Omental fat pad (tissue), 4 donors: Measurements from ENCODE around the gene SMARCD1. TPM values are rescaled to one million over a fixed set of nuclear protein-coding genes. Genes with fewer than 3 reads are reported as not detected.

Experiments
- ATAC-seq: fragments of 150-250 bp; one replicate; pipeline ENCODE4 v1.9.1; 2016; ENCODE audit warnings: mild to moderate bottlenecking, moderate library complexity; ENCODE audit not compliant: low FRiP score
- DNase-seq: peaks from one replicate; pipeline ENCODE4 v3.0.0-alpha.2; 2019; ENCODE audit warnings: low spot score
- CTCF ChIP-seq, 3 donors: fragments of 450-650 bp; IDR thresholded peaks; one replicate each; pipeline ENCODE4 v1.5.1; 2016 to 2017; ENCODE audit warnings: antibody characterized with exemption in 3 of 3, mild to moderate bottlenecking in 3 of 3, moderate library complexity in 2 of 3
- total RNA-seq, 4 donors: library from RNA; depleted of rRNA; stranded (reverse); fragments of >200 nt; gene quantifications; one replicate each; pipeline ENCODE4 v1.1.0, GENCODE V29; 2016

The SMARCD1 gene
- total RNA-seq, 4 donors from 2014 or later, result 47.7 to 80.8 (median 57.3) TPM

DNA sequence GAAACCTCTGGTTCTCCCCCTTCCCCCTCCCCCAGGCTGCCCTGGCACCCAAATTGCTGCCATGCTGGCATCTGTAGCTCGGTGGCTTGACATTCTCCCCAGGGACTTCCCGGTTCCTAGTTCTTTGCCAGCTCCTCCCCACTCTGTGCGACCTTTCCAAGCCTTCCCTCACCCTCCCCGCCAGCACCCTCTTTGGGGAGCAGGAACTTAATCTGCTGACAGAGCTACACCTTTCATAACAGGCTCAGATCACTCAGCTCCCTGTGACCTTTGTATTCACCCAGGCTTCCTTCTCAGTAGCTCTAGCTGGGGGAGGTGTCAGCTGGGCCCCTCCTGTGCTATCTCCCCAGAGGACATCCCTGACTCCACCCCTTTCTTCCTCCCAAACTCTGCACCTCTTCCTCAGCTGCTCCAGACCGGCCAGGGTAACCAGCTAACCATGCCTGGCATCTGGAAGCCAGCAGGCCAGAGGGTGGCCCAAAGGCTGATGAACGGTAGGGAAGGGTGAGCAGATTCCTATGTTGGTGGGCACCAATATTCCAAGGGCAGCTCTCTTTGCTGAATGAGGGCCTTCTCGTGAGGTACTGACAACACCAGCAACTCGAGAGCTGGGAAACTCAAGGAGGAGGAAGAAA, 25.1 kb downstream of the SMARCD1 start:
- TF ChIP-seq CTCF (IDR thresholded peaks at IDR 0.05), result no peak
- DNase-seq (no peak), ATAC-seq (no peak)

- no peak for ATAC-seq
- no peak for TF ChIP-seq CTCF (IDR thresholded peaks at IDR 0.05)
- no peak for DNase-seq
Observed at GRCh38 chr12:50110762-50111351, 25.7 kb downstream of the SMARCD1 start.

GRCh38 chr12:50111395-50111692, 26.2 kb downstream of the SMARCD1 start:
- no peak for ATAC-seq
- no peak for DNase-seq
- no peak for TF ChIP-seq CTCF (IDR thresholded peaks at IDR 0.05)

DNA sequence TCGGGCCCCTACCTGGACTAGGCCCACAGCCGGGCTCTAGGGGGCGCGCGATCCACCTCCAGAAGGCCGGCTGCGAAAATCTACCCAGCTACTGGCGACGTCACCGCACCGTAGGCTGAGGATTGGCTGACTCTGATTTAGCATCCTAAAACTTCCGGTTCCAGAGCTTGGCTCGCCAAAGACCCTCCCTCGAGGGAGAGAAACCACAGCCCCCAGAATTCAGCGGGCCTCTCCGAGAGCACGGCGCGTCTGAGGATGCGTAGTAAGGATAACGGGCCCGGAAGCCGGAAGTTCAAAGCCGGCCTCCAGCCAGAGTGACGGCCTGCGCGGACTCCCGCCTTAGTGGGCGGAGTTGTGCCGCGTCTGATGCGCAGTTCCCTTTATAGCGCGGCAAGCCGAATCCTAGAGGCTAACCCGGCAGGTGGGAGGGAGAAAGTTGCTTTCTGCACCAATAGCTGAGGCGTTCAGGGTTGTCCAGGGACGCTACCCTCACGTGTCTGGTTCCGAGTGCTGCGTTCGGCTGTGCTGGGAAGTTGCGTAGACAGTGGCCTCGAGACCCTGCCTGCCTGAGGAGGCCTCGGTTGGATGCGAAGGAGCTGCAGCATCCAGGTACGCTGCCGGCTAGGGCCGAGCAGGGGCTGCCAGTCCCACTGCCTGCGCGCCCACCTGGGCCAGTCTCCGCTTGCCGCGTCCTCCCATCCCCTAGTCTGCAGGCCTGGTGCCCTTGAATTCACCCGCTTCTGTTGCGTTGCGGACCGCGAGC, 26.7 kb downstream of the SMARCD1 start, which contains the start of gene COX14:
Gene COX14 (plus strand): TSS at position 544 of the 763 bp plus-strand sequence. CDS start 7,808 bp downstream, outside the sequence.
- peak; percentile 97 for ATAC-seq
- peak; percentile 98 for DNase-seq
- peak in 1 of 3 donors; percentile 78 for TF ChIP-seq CTCF (IDR thresholded peaks at IDR 0.05)

DNA sequence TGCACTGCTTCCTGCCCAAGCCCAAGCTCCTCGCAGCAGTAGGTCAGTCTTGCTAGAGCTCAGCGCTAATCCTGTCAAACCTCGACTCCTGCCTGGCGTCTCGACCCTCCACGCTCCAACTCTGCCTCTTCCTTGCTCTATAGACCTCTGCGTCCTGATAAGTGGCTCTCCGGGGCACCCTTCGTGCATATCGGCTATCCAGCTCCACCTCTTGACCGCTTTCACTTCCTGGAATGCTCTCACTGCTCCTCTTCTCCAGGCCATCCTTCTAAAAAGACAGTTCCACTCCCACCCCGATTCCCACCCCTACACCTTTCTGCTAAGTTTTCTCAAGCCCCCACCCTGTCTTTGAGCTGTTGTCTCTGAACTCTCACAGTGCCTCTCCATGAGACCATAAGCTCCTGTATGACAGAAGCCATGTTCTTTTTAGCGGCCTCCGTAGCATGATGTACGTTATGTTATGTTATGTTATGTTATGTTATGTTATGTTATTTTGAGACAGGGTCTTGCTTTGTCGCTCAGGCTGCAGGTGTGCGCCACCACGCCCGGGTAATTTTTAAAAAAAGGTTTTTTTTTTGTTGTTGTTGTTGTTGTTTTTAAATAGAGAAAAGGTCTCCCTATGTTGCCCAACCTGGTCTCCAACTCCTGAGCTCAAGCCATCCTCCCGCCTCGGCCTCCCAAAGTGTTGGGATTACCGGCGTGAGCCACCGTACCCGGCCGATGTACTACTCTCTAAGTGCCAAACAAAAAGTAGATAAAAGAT, 27.5 kb downstream of the SMARCD1 start:
- DNase-seq (no peak), ATAC-seq (peak; percentile 4)
- no peak for TF ChIP-seq CTCF (IDR thresholded peaks at IDR 0.05)

DNA sequence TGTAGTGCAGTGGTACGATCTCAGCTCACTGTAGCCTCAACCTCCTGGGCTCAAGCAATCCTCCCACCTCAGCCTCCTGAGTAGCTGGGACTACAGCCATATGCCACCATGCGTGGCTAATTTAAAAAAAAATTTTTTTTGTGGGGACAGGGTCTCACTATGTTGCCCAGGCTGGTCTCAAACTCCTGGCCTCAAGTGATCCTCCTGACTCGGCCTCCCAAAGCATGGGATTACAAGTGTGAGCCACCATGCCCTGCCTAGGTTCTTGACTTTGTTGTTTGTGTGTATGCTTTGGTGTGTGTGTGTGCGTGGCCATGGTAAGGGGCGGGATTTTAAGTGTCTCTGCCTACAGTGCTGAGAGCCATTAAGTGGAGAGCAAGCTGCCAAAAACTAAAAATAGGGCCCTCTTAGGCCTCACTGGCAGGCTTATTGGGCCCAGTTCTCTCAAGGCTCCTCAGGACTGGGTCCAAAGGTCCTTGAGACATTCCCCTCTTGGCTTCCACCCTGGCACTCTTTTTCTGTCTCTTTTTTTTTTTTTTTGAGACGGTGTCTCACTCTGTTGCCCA, 32.0 kb downstream of the SMARCD1 start:
- DNase-seq (no peak), ATAC-seq (no peak)
- no peak for TF ChIP-seq CTCF (IDR thresholded peaks at IDR 0.05)
